ENCODE results near the gene NOTCH2. TPM values are rescaled to one million over a fixed set of nuclear protein-coding genes. Genes with fewer than 3 reads are reported as not detected.

Gene NOTCH2
- total RNA-seq, 1 experiment from 2014 or later = 55.7 TPM

DNA sequence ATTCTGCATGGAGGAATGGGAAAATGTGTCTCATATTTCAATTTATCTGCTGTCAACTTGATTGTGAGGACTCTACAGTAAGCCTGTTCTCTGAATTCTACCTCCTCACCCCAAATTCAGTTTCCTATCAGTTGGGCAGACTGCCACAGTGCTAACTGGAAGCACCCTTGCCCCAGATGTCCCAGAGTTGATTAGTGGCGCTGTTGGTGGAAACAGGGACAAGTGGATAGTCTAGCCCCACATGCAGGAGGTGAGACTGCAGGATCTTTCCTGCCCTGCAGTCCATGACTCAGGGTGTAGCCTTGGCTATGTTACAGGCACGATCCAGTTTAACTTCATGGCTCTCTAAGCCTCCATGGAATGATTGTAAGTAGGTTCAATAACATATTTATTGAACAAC is 195.3 kb downstream of the NOTCH2 start:
- Histone ChIP-seq H3K27me3 (replicated peaks; ENCODE audit: insufficient read depth, low read depth, low read length, poor library complexity) (no peaks in the 10 kb centered on the region), H3K36me3 (ENCODE audit: insufficient read depth, low read length, poor library complexity, severe bottlenecking) (no peaks in the 10 kb centered on the region), H3K9me3 (ENCODE audit: low read depth, low read length, poor library complexity, severe bottlenecking) (no peaks in the 10 kb centered on the region), H3K27ac (ENCODE audit: low read depth, low read length, poor library complexity, severe bottlenecking) (no peak overlapping the region), H3K4me3 (ENCODE audit: low read depth, low read length, poor library complexity, severe bottlenecking) (no peak overlapping the region), H3K4me1 (ENCODE audit: insufficient read depth, low read length, poor library complexity, severe bottlenecking) (no peaks in the 10 kb centered on the region)
- DNase-seq (ENCODE audit: low spot score) = no peak
- intact Hi-C loops (cut with micrococcal nuclease; ENCODE audit: unreplicated experiment) = loop anchor here (5.0 kb wide), 2 partner anchors 132 to 273 kb away; no protein-coding TSS in a partner anchor
- CTCF ChIA-PET = no interaction called here
- BruUV-seq (replicated peaks) = no TSS peak
- POLR2A ChIA-PET (ENCODE audit: low non-redundant PET) = no interaction called here
- no peak for TF ChIP-seq EZH2 (IDR thresholded peaks at IDR 0.05; ENCODE audit: borderline replicate concordance, low read depth, low read length, poor library complexity, severe bottlenecking)
- TF ChIP-seq, protein P1, sequence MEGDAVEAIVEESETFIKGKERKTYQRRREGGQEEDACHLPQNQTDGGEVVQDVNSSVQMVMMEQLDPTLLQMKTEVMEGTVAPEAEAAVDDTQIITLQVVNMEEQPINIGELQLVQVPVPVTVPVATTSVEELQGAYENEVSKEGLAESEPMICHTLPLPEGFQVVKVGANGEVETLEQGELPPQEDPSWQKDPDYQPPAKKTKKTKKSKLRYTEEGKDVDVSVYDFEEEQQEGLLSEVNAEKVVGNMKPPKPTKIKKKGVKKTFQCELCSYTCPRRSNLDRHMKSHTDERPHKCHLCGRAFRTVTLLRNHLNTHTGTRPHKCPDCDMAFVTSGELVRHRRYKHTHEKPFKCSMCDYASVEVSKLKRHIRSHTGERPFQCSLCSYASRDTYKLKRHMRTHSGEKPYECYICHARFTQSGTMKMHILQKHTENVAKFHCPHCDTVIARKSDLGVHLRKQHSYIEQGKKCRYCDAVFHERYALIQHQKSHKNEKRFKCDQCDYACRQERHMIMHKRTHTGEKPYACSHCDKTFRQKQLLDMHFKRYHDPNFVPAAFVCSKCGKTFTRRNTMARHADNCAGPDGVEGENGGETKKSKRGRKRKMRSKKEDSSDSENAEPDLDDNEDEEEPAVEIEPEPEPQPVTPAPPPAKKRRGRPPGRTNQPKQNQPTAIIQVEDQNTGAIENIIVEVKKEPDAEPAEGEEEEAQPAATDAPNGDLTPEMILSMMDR (conservative IDR thresholded peaks at IDR 0.05; ENCODE audit: low read depth, low read length) = no peak

DNA sequence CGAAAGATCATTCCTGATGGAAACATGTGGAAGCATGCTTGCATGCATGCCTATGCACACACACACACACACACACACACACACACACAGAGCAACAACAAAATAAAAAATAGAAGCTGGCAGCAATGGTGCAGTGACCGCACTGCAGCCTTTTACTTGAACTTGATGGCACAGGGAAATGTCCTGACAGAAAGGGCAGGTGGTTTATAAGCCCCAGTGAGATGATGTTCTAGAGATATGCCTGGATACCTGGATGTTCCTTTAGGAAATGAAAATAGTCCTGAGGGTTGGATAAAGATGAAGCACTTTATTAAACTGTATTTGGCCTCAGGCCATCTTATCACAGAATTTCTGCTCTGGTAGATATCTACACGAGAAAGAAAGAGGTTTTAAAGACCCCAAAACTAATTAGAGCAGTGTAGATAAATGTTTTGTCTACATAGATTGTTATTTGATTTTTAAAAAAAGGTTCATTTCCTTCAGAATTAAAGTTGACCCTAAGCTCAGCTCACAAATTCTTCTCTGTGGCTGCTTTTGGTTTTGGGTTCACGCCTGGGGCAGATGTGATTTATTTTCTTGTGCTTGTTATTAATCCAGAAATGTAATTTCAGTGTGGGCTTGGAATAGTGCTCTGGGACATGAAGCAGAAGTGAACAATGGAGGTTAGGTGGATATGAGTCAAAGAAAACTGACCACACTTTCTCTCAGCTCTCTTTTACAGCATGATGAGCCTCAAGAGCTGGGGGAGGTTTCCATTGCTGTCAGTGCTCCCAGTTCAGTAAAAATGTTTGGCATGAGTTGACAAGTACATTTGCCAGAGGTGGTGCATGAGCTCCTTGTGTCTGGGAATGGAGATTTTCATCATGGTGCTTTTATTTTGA is 196.1 kb downstream of the NOTCH2 start:
- Histone ChIP-seq H3K27ac (ENCODE audit: low read depth, low read length, poor library complexity, severe bottlenecking) (no peak overlapping the region), H3K9me3 (ENCODE audit: low read depth, low read length, poor library complexity, severe bottlenecking) (no peaks in the 10 kb centered on the region), H3K27me3 (replicated peaks; ENCODE audit: insufficient read depth, low read depth, low read length, poor library complexity) (no peaks in the 10 kb centered on the region), H3K4me1 (ENCODE audit: insufficient read depth, low read length, poor library complexity, severe bottlenecking) (no peaks in the 10 kb centered on the region), H3K36me3 (ENCODE audit: insufficient read depth, low read length, poor library complexity, severe bottlenecking) (no peaks in the 10 kb centered on the region), H3K4me3 (ENCODE audit: low read depth, low read length, poor library complexity, severe bottlenecking) (no peak overlapping the region)
- intact Hi-C loops (cut with micrococcal nuclease; ENCODE audit: unreplicated experiment) = loop anchor here (5.0 kb wide), 2 partner anchors 131 to 274 kb away; no protein-coding TSS in a partner anchor
- ChIA-PET CTCF (no interaction called here), POLR2A (ENCODE audit: low non-redundant PET) (no interaction called here)
- TF ChIP-seq, protein P1 (conservative IDR thresholded peaks at IDR 0.05; ENCODE audit: low read depth, low read length) = no peak
- no peak for TF ChIP-seq EZH2 (IDR thresholded peaks at IDR 0.05; ENCODE audit: borderline replicate concordance, low read depth, low read length, poor library complexity, severe bottlenecking)
- no TSS peak for BruUV-seq (replicated peaks)
- DNase-seq (ENCODE audit: low spot score) = no peak

DNA sequence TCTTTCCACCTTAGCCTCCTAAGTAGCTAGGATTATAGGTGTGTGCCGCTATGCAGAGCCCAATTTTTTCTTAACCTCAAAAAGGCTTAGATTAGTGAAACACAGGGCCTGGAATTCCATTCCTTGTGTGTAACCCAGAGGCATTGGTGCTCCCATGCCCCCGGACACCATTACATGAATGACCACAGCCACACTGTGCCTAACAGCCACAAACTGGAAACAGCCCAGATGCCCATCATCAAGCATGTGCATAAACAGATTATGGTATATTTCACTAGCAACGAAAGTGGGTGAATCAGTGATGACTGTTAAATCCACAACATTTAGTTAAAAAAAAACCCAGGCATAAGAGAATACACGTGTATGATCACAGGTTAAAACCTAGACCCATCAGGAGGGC is 197.6 kb downstream of the NOTCH2 start:
- no peaks in the 10 kb centered on the region for H3K9me3 ChIP-seq (ENCODE audit: low read depth, low read length, poor library complexity, severe bottlenecking)
- intact Hi-C loops (cut with micrococcal nuclease; ENCODE audit: unreplicated experiment) = loop anchor here (5.0 kb wide), 2 partner anchors 130 to 275 kb away; no protein-coding TSS in a partner anchor
- H3K4me3 ChIP-seq (ENCODE audit: low read depth, low read length, poor library complexity, severe bottlenecking) = no peak overlapping the region
- POLR2A ChIA-PET (ENCODE audit: low non-redundant PET) = no interaction called here
- no peak overlapping the region for H3K27ac ChIP-seq (ENCODE audit: low read depth, low read length, poor library complexity, severe bottlenecking)
- no peaks in the 10 kb centered on the region for H3K27me3 ChIP-seq (replicated peaks; ENCODE audit: insufficient read depth, low read depth, low read length, poor library complexity)
- no peak for TF ChIP-seq EZH2 (IDR thresholded peaks at IDR 0.05; ENCODE audit: borderline replicate concordance, low read depth, low read length, poor library complexity, severe bottlenecking)
- no TSS peak for BruUV-seq (replicated peaks)
- CTCF ChIA-PET = no interaction called here
- DNase-seq (ENCODE audit: low spot score) = no peak
- H3K36me3 ChIP-seq (ENCODE audit: insufficient read depth, low read length, poor library complexity, severe bottlenecking) = no peaks in the 10 kb centered on the region
- H3K4me1 ChIP-seq (ENCODE audit: insufficient read depth, low read length, poor library complexity, severe bottlenecking) = no peaks in the 10 kb centered on the region
